Suppressor macrophage treated with lipopolysaccharide for 1 hour (primary cell): ENCODE measurements around the gene ID4.

Experiments
- DNase-seq, 3 donors: peaks; one replicate each; pipeline ENCODE4 v3.0.0-alpha.2; 2020 to 2022

ID4 gene, protein sequence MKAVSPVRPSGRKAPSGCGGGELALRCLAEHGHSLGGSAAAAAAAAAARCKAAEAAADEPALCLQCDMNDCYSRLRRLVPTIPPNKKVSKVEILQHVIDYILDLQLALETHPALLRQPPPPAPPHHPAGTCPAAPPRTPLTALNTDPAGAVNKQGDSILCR

DNA sequence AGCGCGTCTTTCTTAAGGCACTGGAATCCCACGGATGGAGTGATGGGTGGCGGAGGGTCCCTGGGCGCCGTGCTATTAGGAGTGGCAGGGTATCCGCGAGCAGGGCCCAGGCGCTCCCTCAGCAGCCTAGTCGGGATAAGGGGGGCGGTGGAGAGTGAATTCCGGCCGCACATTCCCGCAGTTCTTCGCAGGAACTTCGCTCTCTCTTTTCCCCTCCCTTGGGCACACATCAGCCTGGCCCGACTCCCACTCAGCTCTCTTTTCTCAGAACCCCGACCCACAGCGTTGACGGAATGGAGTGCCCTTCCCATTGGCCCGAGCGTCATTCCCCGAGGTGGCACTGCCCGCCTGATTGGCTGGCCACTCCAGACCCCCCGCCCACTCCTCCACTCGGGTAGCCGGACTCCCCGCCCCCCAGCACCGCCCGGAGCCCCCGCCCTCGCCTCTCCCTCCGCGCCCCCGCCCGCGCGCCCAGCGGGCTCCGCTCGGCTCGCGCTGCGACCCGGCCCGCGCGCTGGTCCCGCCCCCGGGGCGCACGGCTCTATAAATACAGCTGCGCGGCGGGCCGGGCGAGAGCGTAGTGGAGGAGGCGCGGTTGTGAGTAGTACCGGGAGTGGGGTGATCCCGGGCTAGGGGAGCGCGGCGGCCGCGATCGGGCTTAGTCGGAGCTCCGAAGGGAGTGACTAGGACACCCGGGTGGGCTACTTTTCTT lies at the start of gene ID4:
TSS of gene ID4 (plus strand) at position 572 of the 712 bp plus-strand sequence. CDS start 385 bp downstream, outside the sequence.
- peak in 1 of 3 donors; percentile 4 for DNase-seq

DNA sequence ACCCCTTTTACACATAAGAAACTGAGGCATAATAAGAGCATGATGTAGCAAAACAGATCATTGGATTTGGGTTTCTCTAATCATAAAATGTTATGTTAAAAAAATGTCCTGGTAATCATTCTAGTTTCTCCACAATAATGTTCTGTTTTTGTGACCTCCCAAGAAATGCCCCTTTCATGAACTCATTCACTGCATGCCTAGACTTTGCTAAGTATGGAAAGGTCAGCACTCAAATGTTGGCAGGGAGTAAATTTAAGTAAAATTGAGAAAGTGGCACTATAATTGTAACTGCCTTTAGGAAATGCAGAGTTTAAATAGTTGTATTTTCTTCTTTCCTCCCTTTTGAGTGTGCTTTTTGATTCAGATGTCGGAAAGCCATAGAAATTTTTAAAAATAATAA lies 48.5 kb upstream of the ID4 start:
- no peak for DNase-seq

DNA sequence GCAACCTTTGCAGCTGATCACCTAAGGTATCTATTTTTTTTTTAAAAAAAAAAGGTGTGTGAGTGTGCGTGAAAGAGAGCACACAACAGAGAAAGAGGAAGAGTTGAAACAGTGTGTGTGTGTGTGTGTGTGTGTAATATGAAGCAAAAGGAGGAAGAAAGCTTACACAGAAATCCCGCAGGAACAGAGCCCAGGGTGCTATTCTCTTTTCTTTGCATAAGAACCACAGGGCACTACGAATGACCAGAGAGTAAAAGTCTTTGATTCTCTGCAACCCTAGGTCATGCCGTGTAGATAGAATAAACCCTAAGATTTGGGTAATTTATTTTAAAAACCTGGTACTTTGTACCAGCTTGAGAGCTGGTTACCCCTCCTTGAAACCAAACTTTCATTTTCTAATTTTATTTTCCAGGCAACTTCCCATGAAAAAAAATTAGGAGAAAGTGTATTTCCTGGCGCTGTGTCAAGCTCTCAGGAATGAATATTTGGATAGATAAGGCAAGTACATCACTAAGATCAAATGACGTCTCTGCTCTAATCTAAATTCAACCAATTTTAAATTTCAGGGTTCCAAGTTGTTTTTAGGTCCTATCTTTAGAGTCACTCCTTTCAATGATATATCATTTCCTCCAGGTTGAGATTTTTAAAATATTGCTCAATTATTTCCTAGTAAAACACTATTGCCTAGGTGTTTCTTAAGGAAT lies 47.9 kb upstream of the ID4 start:
- DNase-seq = peak in 2 of 3 donors; percentile 5 to 16

DNA sequence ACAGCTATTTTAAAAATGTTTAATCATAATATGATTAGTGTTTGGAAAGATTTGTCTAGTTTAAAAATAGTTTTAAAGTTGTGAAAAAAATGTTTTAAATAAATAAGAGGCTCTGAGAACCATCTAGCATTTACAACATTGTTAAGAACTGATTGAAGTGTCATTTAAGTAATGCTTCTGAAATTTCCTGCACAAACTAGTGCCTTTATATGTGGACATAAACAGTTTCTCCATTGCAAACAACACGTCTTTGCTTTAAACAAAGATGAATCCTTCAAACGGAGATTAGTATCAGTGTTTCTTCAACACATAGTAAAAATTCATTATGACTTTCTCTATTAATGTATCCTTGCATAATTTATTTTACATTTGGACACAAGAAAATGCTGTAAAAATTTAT lies 45.9 kb upstream of the ID4 start:
- no peak for DNase-seq

DNA sequence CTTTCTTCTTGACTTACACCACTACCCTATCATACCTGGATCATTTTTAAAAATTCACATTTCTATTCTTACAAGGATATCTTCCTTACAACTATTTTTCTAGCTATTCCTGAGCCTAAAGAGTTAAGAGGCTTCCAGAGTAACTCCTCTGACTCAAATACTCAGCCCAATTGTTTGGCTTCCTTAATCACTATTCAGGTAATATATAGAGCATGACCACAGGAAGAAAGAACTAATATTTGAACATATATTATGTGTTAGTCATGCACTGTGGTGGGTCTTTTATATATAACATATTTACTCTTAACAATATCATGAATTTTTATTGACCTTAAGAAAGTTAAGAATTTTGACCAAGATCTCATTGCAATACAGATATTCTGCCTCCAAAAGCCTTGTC lies 42.0 kb upstream of the ID4 start:
- no peak for DNase-seq

DNA sequence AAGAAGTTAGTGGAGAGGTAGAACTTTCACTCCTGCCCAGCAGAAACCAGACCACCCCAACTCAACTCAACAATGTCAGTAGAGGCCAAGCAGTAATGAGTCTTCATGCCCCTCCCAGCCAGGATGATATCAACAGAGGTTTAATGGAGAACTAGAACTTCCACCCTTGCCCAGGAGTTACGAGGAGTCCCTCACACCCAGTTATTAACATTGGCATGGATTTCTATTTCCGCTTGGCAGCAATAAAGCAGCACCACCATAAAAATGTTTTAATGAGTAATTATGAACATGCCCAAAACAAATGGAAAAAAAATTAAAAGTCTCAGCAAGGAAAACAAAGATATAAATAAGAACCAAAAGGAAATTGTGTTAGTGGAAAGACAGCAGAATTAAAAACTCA lies 40.7 kb upstream of the ID4 start:
- DNase-seq = no peak

DNA sequence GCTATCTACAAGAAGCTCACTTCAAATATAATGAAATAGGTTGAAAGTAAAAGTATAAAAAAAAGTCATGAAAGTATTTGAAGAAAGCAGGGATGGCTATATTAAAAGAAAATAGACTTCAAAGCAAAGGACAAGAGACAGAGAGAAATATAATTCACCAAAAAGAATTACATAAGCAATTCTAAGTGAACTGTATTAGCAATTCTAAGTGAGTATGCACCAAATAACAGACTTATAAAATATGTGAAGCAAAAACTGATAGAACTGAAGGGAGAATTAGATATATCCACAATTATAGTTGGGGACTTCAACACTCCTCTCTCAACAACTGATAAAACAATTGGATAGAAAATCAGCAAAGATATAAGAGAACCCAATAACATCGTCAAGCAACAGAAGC lies 38.8 kb upstream of the ID4 start:
- DNase-seq = no peak

DNA sequence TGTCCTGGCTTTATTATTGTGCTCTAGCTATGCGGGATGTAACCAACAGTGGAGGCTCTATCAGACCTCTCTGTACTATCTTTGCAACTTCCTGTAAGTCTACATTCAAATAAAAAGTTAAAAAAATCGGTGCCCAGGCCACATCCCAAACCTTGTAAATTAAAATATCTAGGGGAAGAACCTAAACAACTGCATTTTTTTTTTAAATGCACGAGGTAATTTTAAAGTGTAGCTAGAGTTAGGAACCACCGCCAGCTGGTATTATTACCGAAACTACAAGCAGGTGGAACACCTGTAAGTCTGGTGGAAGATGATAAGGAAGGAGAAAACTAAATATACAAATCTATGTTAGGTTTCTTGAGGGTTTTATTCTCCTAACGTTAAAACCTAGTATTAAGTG lies 34.5 kb upstream of the ID4 start:
- DNase-seq = no peak

DNA sequence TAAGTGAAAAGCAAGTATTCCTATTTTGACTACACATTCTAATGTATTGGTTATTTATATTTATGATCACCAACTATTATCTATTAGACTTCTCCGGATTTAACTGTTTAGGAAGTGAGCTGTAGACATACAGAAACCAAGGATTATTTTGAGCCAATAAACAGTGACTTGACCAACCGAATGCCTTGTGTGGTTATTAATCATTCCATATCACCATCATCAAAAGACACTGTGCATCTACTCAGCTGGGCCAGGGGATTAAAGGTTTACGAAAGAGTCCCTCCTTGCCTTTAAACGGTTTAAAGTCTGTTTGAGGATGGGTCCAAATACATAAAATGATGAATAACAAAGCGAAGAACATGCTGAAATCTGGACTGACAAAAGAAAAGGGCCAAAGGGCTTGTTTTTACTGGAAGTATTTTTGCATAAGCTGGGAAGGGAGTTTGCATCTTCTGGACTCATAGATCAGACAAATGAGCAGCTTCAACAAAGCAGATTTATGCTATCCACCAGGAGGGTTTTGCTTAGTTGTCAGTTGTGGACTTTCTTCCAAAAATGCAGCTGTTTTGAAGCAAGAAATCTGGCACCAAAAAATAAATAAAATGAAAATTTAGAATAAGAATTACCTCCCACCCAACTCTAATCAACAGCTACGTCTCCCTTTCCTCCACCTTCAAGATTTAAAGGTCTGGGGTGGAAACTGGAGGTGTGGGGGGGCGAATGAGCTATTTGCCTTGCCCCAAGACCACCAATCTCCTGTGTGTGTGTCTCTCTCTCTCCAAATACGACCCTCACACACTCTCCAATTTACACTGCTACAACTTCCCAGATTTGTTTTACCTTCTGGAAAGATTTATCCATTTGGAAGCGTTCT lies 33.6 kb upstream of the ID4 start:
- no peak for DNase-seq

DNA sequence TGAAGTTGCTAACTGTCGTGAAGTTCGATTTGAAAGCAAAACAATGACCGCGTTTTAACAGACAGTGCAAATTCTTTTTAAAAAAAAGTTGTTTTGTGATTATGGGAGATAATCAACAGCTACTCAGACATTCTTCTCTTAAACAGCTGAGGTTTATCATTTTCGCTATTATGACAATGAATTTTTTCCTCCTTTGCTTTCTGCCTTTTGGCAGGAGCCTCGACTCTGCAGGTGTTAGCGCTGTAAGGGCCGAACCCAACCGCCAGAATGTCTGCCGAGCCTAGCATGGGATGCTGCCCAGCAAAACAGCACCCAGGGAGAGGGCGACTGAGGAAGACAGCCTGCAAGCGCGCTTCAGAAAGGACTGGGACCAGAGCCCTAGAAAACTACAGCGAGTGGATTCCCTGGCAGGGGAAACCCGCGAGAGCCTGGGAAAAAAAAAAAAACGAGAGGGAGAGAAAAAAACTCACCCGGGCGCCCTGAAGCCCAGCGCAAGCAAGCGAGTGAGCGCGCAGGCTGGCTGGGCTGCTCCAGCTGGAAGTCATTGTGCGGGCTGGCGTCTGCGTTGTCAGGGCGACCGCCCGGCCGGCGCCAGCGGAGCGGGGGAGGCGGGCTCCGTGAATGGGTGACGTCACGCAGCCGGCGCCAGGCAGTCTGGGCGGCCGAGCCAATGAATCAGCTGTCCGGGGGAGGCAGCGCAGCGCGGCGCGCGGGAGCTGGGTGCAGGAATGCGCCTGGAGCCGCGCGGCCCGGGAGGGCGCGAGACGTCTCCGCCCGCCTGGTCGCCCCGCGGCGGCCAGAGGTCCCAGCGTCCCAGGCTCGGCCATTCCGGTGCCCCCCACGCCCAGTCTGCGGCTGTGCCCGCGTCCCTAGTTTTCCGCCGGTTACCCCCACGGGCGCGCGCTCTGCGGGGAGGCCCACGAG lies 32.7 kb upstream of the ID4 start:
- peak; percentile 89 to 93 (median 90) for DNase-seq

DNA sequence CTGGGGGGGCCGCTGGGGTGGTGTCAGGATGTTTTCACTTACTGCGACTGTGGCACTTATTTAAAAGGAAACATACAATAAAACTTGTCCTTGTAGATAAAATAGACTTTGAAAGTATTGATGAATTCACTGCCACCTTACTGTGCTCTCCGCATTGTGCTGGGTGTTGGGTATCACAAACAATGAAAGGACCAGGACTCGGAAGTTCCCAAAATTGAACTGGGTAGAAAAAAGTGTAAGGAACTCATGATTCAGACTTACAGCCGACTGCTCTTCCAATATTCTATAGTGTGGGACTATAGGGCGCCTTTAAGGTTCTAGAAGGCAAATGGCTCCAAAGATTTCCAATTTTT lies 32.1 kb upstream of the ID4 start:
- DNase-seq = peak in 1 of 3 donors; percentile 7

DNA sequence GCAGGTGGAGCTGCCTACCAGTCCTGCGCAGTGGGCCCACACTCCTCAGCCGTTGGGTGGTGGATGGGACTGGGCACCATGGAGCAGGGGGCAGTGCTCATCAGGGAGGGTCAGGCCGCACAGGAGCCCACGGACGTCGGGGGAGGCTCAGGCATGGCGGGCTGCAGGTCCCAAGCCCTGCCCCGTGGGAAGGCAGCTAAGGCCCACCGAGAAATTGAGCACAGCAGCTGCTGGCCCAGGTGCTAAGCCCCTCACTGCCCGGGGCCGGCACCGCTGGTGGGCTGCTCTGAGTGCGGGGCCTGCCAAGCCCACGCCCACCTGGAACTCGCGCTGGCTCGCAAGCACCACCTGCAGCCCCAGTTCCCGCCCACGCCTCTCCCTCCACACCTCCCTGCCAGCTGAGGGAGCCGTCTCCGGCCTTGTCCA lies 30.2 kb upstream of the ID4 start:
- no peak for DNase-seq

DNA sequence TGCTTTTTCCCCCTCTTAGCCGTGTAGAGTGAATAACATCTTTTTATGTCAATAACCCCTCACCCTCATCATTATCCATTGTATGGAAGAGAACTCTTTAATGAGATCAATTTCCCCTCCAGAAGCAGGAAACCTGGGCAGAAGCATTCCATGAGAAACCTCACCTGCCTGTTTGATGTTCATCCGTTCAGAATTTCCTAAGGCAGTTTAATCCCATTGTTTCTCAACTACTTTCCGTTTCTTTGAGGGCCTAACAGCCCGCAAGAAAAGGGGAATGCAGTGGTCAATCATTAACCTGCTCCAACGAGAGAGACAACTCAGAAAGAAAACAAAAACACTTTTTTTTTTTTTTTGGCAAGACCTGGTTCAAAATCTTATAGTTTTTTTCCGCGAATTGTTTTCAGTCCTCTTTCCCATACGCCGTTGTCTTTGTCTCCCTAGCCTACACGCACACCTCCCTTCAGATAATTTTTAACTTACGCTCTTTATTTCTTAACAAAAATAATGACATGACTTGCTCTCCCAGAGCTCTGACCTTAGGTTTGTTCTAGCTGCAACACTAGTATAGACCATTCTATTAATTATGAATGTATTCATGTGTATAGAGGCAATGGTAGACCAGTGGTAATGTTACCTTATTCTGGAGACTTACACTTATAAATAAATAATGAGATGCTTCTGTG lies 25.6 kb upstream of the ID4 start:
- no peak for DNase-seq

DNA sequence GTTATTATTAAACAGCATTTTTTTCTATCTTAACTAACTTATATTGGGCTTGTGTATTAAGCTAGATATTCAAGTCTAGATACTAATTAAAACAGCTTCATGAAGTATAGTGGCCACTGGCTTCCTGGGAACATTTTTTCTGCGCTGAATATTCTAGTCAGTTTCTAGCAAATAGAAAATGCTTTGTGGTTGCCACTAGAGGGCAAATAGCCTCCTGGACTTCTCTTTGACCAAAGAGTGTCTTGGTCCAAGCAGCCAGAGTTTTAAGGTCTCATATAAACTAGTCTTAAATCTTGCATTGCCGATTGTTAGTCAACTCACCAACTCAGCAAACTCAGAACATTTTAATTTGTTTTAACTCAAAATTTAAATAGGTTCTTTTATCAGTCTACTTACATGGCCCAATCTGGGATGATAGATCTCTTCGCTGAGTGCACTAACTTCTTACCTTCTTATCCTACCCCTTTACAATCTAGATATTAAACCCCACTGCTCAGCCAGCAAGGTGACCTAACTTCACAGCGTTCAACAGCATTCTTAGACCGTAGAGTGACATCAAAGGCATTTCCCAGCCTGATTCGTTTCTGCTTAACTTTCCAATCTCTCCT lies 24.6 kb upstream of the ID4 start:
- DNase-seq = peak in 2 of 3 donors; percentile 10 to 17

DNA sequence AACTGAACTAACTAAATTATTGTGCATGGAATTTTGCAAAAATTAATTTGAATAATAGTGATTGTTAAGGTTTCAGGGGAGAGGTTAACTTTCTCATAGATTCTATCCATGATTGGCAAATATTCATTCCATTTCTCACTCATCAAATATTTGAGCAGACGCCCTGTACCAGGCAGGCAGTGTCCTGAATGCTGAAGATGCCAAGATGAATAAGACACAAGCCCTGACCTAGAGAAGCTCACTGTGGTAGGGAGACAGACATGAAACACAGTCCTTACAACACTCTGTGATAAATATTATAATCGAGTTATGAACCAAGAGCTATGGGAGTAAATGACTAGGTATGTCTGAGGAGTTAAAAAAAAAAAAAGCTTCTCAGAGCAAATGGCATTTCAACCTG lies 18.4 kb upstream of the ID4 start:
- DNase-seq = no peak

DNA sequence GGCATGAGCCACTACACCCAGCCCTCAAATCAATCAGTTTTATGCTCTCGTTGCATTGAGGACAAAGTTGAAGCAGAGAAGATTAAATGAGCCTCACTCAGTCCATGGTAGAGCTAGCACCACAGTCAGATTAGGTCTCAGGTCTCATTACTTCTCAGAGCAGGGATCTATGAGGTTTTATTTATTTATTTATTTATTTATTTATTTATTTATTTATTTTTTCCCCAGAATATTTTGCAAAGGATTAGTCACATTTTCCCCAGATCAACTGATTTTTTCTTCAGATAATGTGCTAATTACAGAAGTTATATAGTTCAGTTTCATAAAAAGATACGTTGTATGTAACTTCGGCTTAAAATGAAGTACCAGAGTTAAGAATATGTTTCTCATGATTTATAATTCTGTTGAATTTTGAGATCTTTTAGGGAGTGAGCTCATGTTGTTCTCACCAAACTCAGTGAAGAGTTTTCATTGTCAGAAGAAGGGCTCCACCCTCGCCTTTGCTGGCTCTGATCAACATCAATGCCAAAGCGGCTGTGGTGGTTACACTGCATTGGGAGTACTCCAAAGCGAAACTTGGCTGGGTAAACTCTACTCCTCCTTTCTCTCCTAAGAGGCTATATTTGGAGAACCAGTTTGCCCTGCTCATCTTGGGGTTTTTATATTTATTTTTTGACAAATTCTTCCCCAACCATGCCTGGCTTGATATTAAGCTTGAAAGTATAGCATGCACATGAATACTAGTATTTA lies 12.9 kb upstream of the ID4 start:
- DNase-seq = no peak

DNA sequence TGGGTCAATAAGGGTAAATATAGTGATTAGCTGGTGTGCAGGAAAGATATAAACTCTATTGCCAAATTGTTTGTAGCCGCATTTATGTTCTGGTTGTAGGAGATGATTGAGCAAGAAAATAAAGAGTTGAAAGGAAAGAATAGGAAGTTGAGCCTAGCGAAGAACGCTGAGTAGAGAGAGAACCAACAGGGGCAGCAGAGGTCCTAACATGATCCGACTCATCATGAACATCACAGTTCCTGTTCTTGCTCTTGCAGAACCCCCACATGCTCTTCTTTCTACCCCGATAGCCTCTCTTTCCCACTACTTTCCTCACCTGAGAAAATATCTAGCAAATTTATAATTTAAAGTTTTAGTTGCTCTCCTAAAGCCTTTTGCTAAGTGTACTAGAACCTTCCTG lies 9.9 kb upstream of the ID4 start:
- no peak for DNase-seq

DNA sequence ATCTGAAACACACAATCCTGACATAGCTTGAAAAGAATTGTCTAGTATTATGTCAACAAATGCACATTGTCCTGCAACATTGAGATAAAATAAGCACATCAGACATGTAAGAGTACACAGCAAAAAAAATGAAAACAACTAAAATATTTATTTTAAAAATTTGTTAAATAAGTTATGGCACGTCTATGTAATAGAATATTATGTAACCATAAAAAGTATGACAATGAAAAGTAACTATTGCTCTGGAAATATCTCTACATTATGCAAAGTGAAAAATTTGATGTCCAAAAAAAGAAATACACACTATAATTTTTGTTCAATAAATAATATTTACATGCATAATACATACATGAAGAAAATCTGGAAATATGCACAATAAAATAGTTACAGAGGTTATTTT lies 9.3 kb upstream of the ID4 start:
- DNase-seq = no peak

DNA sequence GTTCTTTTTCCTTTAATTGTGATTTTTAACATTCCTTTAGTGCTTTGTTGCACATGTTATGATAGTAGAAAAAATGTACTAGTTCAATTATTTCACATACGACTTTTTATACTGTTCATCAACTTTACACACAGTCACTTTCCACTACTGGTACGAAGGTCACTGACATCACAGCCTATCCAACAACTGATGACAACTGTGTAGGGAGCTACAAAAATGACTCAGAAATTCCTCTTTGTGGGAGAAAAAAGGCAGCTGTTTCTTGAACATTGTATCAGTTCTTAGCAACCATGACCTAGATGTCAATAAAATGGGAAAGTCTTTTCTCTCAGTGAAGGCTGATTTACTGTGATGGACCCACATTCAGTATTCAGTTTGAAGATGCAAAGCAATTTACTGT lies 7.0 kb upstream of the ID4 start:
- DNase-seq = no peak

DNA sequence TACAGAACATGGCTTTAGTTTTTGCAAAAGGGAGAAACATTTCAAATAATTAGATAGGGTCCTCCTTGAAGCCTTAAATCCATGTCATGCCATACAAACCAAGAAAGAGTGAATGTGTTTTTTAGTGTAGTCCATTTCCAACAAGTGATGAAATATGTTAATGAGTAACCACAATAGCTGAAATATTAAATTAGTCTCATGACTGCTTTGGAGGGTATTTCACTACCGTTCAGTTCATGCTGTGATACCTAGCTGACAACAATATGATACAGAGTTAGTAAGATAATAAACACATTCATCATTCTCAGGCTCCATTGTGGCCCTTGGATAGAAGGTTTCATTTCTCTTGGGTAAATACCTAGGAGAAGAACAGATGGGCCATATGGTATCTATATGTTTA lies 5.8 kb upstream of the ID4 start:
- no peak for DNase-seq
